IPS DF 6.9 (cell line): ENCODE data around the gene PLA2G5.

Source experiments
- DNase-seq: peaks from one replicate; pipeline ENCODE4 v3.0.0-alpha.2; 2013; ENCODE audit warnings: low read depth, low spot score
- H3K27ac ChIP-seq: one replicate; pipeline ENCODE4 v1.5.1; 2013; ENCODE audit warnings: low read length, control low read depth
- H3K27me3 ChIP-seq: 2 replicates; pipeline ENCODE4 v1.6.1; 2013; ENCODE audit warnings: mild to moderate bottlenecking, low read length; ENCODE audit not compliant: control insufficient read depth, insufficient read depth
- H3K36me3 ChIP-seq: 2 replicates; pipeline ENCODE4 v1.6.1; 2013; ENCODE audit warnings: low read length; ENCODE audit not compliant: control insufficient read depth, insufficient read depth
- H3K4me1 ChIP-seq: 2 replicates; pipeline ENCODE4 v1.6.1; 2013; ENCODE audit warnings: low read length; ENCODE audit not compliant: control insufficient read depth, insufficient read depth
- H3K4me3 ChIP-seq: 2 replicates; pipeline ENCODE4 v1.5.1; 2013; ENCODE audit warnings: mild to moderate bottlenecking, low read length
- H3K9me3 ChIP-seq: 2 replicates; pipeline ENCODE4 v1.6.1; 2013; ENCODE audit warnings: low read length, inconsistent platforms; ENCODE audit not compliant: control insufficient read depth, insufficient read depth
- WGBS: extraction: QIAGEN DNeasy Blood & Tissue Kit; methylation state at CpG from one replicate; pipeline ENCODE4 v1.1.7; 2013; ENCODE audit warnings: mixed read lengths, missing lambda C conversion rate; ENCODE audit not compliant: insufficient read length, insufficient coverage; 5-methylcytosine and 5-hydroxymethylcytosine counted together

The PLA2G5 gene

DNA sequence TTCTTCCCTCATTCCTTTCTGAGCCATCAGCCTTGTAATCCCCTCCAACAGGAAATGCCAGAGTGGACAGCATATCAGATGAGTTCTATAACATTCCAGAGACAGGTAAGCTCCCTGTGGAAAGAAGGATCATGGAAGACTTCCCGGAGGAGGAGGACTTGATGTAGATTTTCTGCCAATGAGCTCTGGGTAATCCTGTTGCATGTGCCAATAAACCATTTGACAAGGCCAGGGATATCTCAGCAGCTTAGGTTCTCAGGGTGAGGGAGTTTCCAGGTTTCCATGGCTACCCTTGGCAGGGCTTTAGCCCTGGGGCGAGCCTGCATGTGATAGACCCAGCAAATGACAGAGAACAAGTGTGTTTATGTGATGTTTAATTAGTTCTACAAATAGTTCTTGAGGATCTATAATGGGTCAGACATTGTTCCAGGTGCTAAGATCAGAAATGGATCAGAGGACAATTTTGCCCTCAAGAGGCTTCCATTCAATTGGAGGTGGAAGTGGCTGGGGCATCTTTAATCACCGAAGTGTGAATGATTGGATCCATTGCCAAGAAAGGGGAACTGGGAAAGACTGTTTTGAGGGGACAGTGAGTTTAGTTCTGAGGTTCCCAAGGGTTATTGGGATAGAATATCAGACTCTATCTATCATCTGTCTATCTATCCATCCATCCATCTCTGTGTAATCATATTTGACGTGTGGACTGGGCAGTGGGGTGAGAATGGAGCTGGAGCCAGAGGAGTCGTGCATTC lies 6.9 kb downstream of the PLA2G5 start:
- Histone ChIP-seq H3K27me3 (no peaks in the 10 kb centered on the region), H3K27ac (no peak overlapping the region), H3K9me3 (no peaks in the 10 kb centered on the region), H3K4me1 (no peaks in the 10 kb centered on the region; the same call in 1 of the 2 replicates), H3K4me3 (no peak overlapping the region), H3K36me3 (no peaks in the 10 kb centered on the region)
- no CpG with 5 or more reads among the region's 5 CpGs for WGBS
- DNase-seq = no peak

- Histone ChIP-seq H3K36me3 (no peaks in the 10 kb centered on the region), H3K27ac (no peak overlapping the region), H3K9me3 (no peaks in the 10 kb centered on the region), H3K4me3 (no peak overlapping the region), H3K4me1 (no peaks in the 10 kb centered on the region; the same call in 1 of the 2 replicates), H3K27me3 (no peaks in the 10 kb centered on the region)
- WGBS = no CpG with 5 or more reads among the region's 8 CpGs
- no peak for DNase-seq
Observed at GRCh38 chr1:20078171-20078651, 8.2 kb downstream of the PLA2G5 start.

DNA sequence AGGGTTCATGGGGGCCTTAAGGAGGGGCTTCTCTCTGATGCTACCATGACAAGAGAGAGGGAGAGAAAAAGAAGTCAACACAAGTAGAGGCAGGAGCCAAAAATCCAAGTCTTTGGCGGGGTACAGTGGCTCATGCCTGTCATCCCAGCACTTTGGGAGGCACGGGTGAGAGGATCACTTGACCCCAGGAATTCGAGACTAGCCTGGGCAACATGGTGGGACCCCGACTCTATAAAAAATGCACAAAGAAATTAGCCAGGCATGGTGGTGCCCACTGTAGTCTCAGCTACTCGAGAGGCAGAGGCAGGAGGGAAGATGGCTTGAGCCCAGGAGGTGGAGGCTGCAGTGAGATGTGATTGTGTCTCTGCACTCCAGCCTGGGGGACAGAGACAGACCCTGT lies 8.7 kb downstream of the PLA2G5 start:
- Histone ChIP-seq H3K9me3 (no peaks in the 10 kb centered on the region), H3K27ac (no peak overlapping the region), H3K4me3 (no peak overlapping the region), H3K36me3 (no peaks in the 10 kb centered on the region), H3K27me3 (no peaks in the 10 kb centered on the region), H3K4me1 (no peaks in the 10 kb centered on the region; the same call in 1 of the 2 replicates)
- no peak for DNase-seq
- no CpG with 5 or more reads among the region's 5 CpGs for WGBS

- Histone ChIP-seq H3K27me3 (no peaks in the 10 kb centered on the region), H3K36me3 (no peaks in the 10 kb centered on the region), H3K4me1 (no peaks in the 10 kb centered on the region; the same call in 1 of the 2 replicates), H3K9me3 (no peaks in the 10 kb centered on the region), H3K4me3 (no peak overlapping the region), H3K27ac (no peak overlapping the region)
- WGBS = no CpG with 5 or more reads among the region's 8 CpGs
- no peak for DNase-seq
Observed at GRCh38 chr1:20079661-20080305, 9.8 kb downstream of the PLA2G5 start.

DNA sequence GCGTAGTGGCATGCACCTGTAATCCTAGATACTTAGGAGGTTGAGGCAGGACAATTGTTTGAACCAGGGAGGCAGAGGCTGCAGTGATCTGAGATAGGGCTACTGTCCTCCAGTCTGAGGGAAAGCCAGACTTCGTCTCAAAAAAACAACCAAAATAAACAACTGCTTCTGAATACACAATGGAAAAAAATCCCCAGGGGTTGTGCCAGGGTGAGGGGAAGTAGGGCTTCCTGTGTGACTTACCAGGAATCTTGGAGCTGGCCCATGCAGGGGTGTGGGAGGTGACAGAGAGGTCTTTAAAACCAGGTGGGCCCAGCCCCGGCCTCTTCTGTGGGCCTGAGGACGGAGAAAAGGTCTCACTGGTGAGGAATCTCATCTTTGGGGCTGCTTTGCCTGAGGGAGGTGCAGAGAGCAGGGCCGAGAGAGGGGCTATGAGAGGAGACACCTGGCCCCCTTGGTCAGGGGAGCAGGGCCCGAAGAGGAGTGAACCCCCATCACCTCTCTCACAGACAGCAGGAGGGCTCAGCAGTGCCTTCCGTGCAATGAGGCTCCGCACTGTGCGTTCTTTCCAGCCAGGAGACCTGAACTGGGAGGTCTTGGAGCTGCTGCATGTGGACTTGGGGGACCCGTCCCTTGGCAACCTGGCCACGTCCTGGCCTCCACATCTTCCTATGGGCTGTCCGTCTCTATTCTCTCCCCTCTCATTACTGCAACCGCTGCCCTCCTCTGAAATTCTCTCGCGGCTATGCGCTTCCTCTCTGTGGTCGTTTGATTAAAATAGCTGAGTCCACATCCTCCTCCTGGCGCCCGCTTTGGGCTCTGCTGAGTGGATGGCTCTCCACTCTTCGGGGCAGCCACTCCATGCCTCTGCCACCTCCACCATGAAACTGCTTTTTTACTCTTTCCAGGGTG lies 10.7 kb downstream of the PLA2G5 start:
- no peaks in the 10 kb centered on the region; the same call in 1 of the 2 replicates for H3K4me1 ChIP-seq
- H3K27ac ChIP-seq = no peak overlapping the region
- H3K36me3 ChIP-seq = no peaks in the 10 kb centered on the region
- H3K27me3 ChIP-seq = no peaks in the 10 kb centered on the region
- WGBS = no CpG with 5 or more reads among the region's 20 CpGs
- no peaks in the 10 kb centered on the region for H3K9me3 ChIP-seq
- DNase-seq = no peak
- no peak overlapping the region for H3K4me3 ChIP-seq

DNA sequence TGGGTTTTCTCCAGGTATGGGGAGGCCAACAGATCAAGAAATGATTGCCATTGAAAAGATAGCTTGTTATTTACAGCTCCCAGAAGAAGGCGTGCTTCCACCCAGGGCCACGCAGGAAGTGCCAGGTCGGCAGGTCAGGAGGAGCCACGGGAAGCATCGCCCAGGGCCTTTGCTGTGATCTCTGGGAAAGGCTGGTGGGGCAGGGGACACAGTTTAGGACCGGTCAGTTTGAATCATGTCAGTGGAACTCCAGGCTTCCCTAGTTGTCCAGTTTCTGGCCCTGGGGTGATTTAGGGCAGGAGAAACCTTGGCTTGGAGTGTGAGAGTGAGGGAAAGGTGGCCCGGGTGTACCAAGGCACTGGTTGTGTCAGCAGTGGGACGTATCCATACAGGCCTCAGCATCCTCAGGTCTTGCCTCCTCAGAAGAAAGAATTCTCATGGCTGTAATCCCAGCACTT lies 11.4 kb downstream of the PLA2G5 start:
- no peak overlapping the region for H3K27ac ChIP-seq
- DNase-seq = no peak
- H3K4me3 ChIP-seq = no peak overlapping the region
- no peaks in the 10 kb centered on the region; the same call in 1 of the 2 replicates for H3K4me1 ChIP-seq
- H3K9me3 ChIP-seq = no peaks in the 10 kb centered on the region
- no peaks in the 10 kb centered on the region for H3K27me3 ChIP-seq
- H3K36me3 ChIP-seq = no peaks in the 10 kb centered on the region
- WGBS = no CpG with 5 or more reads among the region's 8 CpGs

- Histone ChIP-seq H3K36me3 (no peaks in the 10 kb centered on the region), H3K4me3 (no peak overlapping the region), H3K27me3 (no peaks in the 10 kb centered on the region), H3K9me3 (no peaks in the 10 kb centered on the region), H3K4me1 (no peaks in the 10 kb centered on the region; the same call in 1 of the 2 replicates), H3K27ac (no peak overlapping the region)
- DNase-seq = no peak
- WGBS = no CpG with 5 or more reads among the region's 2 CpGs
Observed at GRCh38 chr1:20082772-20083171, 12.8 kb downstream of the PLA2G5 start.

GRCh38 chr1:20083178-20083944 lies 13.4 kb downstream of the PLA2G5 start:
- Histone ChIP-seq H3K4me1 (no peaks in the 10 kb centered on the region; the same call in 1 of the 2 replicates), H3K36me3 (no peaks in the 10 kb centered on the region), H3K27me3 (no peaks in the 10 kb centered on the region), H3K4me3 (no peak overlapping the region), H3K9me3 (no peaks in the 10 kb centered on the region), H3K27ac (no peak overlapping the region)
- no peak for DNase-seq
- WGBS = no CpG with 5 or more reads among the region's 10 CpGs

GRCh38 chr1:20086800-20087199 lies 16.8 kb downstream of the PLA2G5 start:
- no peak for DNase-seq
- Histone ChIP-seq H3K27ac (no peak overlapping the region), H3K36me3 (no peaks in the 10 kb centered on the region), H3K4me3 (no peak overlapping the region), H3K4me1 (no peaks in the 10 kb centered on the region), H3K27me3 (no peaks in the 10 kb centered on the region), H3K9me3 (no peaks in the 10 kb centered on the region)
- WGBS = no CpG with 5 or more reads among the region's 1 CpG
